Measurements from ENCODE around the gene CCDC141.
A peak's percentile ranks its signal among the peaks of the same experiment; 100 is the strongest.
"Not testable (repeated sequence)": the region's sequence is repeated elsewhere in the genome, so short reads cannot be mapped to it uniquely, and the experiment has no call there.

Gene CCDC141

DNA sequence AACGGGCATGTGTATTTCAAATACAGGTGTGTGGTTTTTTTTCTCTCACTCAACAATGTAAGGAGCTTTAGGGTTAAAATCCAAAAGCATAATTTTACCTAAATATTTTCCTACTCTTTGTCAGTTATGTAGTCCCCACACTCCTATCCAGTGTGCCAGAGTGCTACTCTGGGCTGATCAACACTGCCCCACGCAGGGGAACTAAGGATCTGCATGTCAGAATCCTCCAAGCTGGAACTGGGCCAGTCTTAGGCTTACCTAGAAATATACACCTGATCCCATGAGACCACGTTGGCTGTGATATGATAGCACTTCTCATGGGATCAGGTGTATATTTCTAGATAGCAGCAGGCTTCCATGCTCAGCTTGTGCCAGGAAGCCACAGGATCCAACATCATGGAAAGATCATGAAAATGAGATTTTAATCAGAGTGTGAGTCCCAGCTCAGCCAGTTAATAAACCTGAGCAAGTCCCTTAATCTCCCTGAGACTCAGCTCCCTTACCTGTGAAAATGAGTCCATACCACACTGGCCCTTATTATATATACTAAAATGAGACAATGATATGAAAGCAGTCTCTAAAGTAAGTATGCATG, 29.7 kb downstream of the CCDC141 start:
- in situ Hi-C loops (cut with HindIII; ENCODE audit: low sequenced_read_pairs), result no loop called here
- DNase-seq (ENCODE audit: low read depth), result no peak
- no peak overlapping the region for H3K4me3 ChIP-seq (ENCODE audit: low read depth, low read length)
- TF ChIP-seq CTCF (IDR thresholded peaks at IDR 0.05; ENCODE audit: low read depth, low read length, missing control alignments), result peak; percentile 42

GRCh38 chr2:179019260-179019659, 30.7 kb downstream of the CCDC141 start:
- no peak for DNase-seq (ENCODE audit: low read depth)
- H3K4me3 ChIP-seq (ENCODE audit: low read depth, low read length), result no peak overlapping the region
- TF ChIP-seq CTCF (IDR thresholded peaks at IDR 0.05; ENCODE audit: low read depth, low read length, missing control alignments), result no peak
- in situ Hi-C loops (cut with HindIII; ENCODE audit: low sequenced_read_pairs), result no loop called here

- H3K4me3 ChIP-seq (ENCODE audit: low read depth, low read length), result no peak overlapping the region
- DNase-seq (ENCODE audit: low read depth), result no peak
- in situ Hi-C loops (cut with HindIII; ENCODE audit: low sequenced_read_pairs), result no loop called here
- no peak for TF ChIP-seq CTCF (IDR thresholded peaks at IDR 0.05; ENCODE audit: low read depth, low read length, missing control alignments)
Observed at GRCh38 chr2:179017773-179018357, 32.1 kb downstream of the CCDC141 start.

DNA sequence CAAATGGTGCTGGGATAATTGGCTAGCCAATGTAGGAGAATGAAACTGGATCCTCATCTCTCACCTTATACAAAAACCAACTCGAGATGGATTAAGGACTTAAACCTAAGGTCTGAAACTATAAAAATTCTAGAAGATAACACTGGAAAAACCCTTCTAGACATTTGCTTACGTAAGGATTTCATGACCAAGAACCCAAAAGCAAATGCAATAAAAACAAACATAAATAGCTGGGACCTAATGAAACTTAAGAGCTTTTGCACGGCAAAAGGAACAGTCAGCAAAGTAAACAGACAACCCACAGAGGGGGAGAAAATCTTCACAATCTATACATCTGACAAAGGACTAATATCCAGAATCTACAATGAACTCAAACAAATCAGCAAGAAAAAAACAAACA, 35.7 kb downstream of the CCDC141 start:
- DNase-seq (ENCODE audit: low read depth); in situ Hi-C loops (cut with HindIII; ENCODE audit: low sequenced_read_pairs); H3K4me3 ChIP-seq (ENCODE audit: low read depth, low read length): not testable (repeated sequence)

GRCh38 chr2:179005976-179006375, 44.0 kb downstream of the CCDC141 start:
- in situ Hi-C loops (cut with HindIII; ENCODE audit: low sequenced_read_pairs), result no loop called here
- no peak for TF ChIP-seq CTCF (IDR thresholded peaks at IDR 0.05; ENCODE audit: low read depth, low read length, missing control alignments)
- no peak for DNase-seq (ENCODE audit: low read depth)
- H3K4me3 ChIP-seq (ENCODE audit: low read depth, low read length), result no peak overlapping the region

GRCh38 chr2:178999476-178999875, 50.5 kb downstream of the CCDC141 start:
- DNase-seq (ENCODE audit: low read depth), result no peak
- no peak overlapping the region for H3K4me3 ChIP-seq (ENCODE audit: low read depth, low read length)
- in situ Hi-C loops (cut with HindIII; ENCODE audit: low sequenced_read_pairs), result no loop called here
- TF ChIP-seq CTCF (IDR thresholded peaks at IDR 0.05; ENCODE audit: low read depth, low read length, missing control alignments), result no peak

GRCh38 chr2:178998539-178998938, 51.4 kb downstream of the CCDC141 start:
- in situ Hi-C loops (cut with HindIII; ENCODE audit: low sequenced_read_pairs), result no loop called here
- DNase-seq (ENCODE audit: low read depth), result no peak
- no peak for TF ChIP-seq CTCF (IDR thresholded peaks at IDR 0.05; ENCODE audit: low read depth, low read length, missing control alignments)
- no peak overlapping the region for H3K4me3 ChIP-seq (ENCODE audit: low read depth, low read length)
